ENCODE results near the gene PCDHB10.
"Not testable (repeated sequence)": the region's sequence is repeated elsewhere in the genome, so short reads cannot be mapped to it uniquely, and the experiment has no call there.

The PCDHB10 gene

DNA sequence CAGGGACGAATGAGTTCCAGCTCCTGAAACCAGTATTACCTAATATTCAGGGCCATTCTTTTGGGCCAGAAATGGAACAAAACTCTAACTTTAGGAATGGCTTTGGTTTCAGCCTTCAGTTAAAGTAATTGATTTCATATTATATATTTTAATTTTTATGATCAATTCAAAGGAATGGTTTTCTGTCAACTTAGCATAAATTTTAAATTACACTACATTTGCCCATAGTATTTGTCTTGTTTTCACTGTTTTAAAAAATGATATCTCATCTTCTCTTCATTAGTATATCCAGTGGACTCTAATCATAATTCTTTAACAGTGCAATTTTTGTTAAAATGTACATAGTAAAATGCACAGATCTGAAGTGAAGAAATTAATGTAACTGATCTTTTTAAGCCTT lies 11.8 kb upstream of the PCDHB10 start:
- H3K4me3 Mint-ChIP-seq = no peak overlapping the region
- H3K27me3 Mint-ChIP-seq (ENCODE audit: low read depth) = peaks cover 3% of the 10 kb centered on the region
- H3K9me3 Mint-ChIP-seq = peaks cover 40% of the 10 kb centered on the region
- no peaks in the 10 kb centered on the region for H3K4me1 Mint-ChIP-seq
- peaks cover 40% of the 10 kb centered on the region for H3K36me3 Mint-ChIP-seq (ENCODE audit: low read depth)
- no peak overlapping the region for H3K27ac Mint-ChIP-seq
- TF ChIP-seq CTCF (IDR thresholded peaks at IDR 0.05; ENCODE audit: unreplicated experiment in 3 of 3) = no peak

- H3K4me3 Mint-ChIP-seq = peak within 1 kb of the TSS; percentile 89 to 94 (median 91)
- TF ChIP-seq CTCF (IDR thresholded peaks at IDR 0.05; ENCODE audit: unreplicated experiment in 3 of 3) = peak; percentile 33 to 50 (median 35)
Measured at GRCh38 chr5:141182248-141182647, 9.9 kb upstream of the PCDHB10 start, which contains the start of gene PCDHB16. TSS of gene PCDHB16 (plus strand) at chr5:141182387. CDS start at chr5:141182560, 173 bp downstream.

GRCh38 chr5:141184117-141184855 lies 7.9 kb upstream of the PCDHB10 start:
- not testable (repeated sequence) for H3K4me3 Mint-ChIP-seq; H3K27ac Mint-ChIP-seq; H3K4me1 Mint-ChIP-seq; H3K27me3 Mint-ChIP-seq (ENCODE audit: low read depth)
- Mint-ChIP-seq H3K36me3 (ENCODE audit: low read depth) (peaks cover 72% of the 10 kb centered on the region), H3K9me3 (peaks cover 67% of the 10 kb centered on the region)

More at GRCh38 chr5:141182248-141182647, 9.9 kb upstream of the PCDHB10 start, which contains the start of gene PCDHB16:
- Mint-ChIP-seq H3K36me3 (ENCODE audit: low read depth) (peaks cover 57% of the 10 kb centered on the region), H3K27ac (peak within 1 kb of the TSS; percentile 90 to 99 (median 98)), H3K4me1 (no peaks in the 10 kb centered on the region), H3K27me3 (ENCODE audit: low read depth) (peaks cover 3% of the 10 kb centered on the region), H3K9me3 (peaks cover 55% of the 10 kb centered on the region)

- H3K4me1 Mint-ChIP-seq = no peaks in the 10 kb centered on the region
- H3K27me3 Mint-ChIP-seq (ENCODE audit: low read depth) = peaks cover 3% of the 10 kb centered on the region
- peaks cover 85% of the 10 kb centered on the region for H3K36me3 Mint-ChIP-seq (ENCODE audit: low read depth)
- peak within 1 kb of the TSS; percentile 71 to 83 (median 81) for H3K4me3 Mint-ChIP-seq
- peaks cover 67% of the 10 kb centered on the region for H3K9me3 Mint-ChIP-seq
- TF ChIP-seq CTCF (IDR thresholded peaks at IDR 0.05; ENCODE audit: unreplicated experiment in 3 of 3) = peak; percentile 13 to 40 (median 27)
- peak within 1 kb of the TSS; percentile 35 to 80 (median 77) for H3K27ac Mint-ChIP-seq
Measured at GRCh38 chr5:141186897-141187512, 5.1 kb upstream of the PCDHB10 start, which contains the start of gene PCDHB9. TSS of gene PCDHB9 (plus strand) at chr5:141187161. CDS start at chr5:141187319, 158 bp downstream.

GRCh38 chr5:141188682-141189081 lies 3.5 kb upstream of the PCDHB10 start:
- H3K9me3 Mint-ChIP-seq = peaks cover 66% of the 10 kb centered on the region
- H3K4me3 Mint-ChIP-seq; H3K27ac Mint-ChIP-seq; H3K27me3 Mint-ChIP-seq (ENCODE audit: low read depth); H3K4me1 Mint-ChIP-seq: not testable (repeated sequence)
- peaks cover 85% of the 10 kb centered on the region for H3K36me3 Mint-ChIP-seq (ENCODE audit: low read depth)

GRCh38 chr5:141189131-141189530 lies 3.0 kb upstream of the PCDHB10 start:
- H3K27me3 Mint-ChIP-seq (ENCODE audit: low read depth); H3K4me3 Mint-ChIP-seq; H3K27ac Mint-ChIP-seq; H3K4me1 Mint-ChIP-seq: not testable (repeated sequence)
- Mint-ChIP-seq H3K36me3 (ENCODE audit: low read depth) (peaks cover 84% of the 10 kb centered on the region), H3K9me3 (peaks cover 65% of the 10 kb centered on the region)

- Mint-ChIP-seq H3K36me3 (ENCODE audit: low read depth) (peaks cover 83% of the 10 kb centered on the region), H3K9me3 (peaks cover 67% of the 10 kb centered on the region)
- not testable (repeated sequence) for H3K4me3 Mint-ChIP-seq; H3K4me1 Mint-ChIP-seq; H3K27me3 Mint-ChIP-seq (ENCODE audit: low read depth); H3K27ac Mint-ChIP-seq
Measured at GRCh38 chr5:141194332-141194731, 2.2 kb downstream of the PCDHB10 start.

- Mint-ChIP-seq H3K4me1 (no peaks in the 10 kb centered on the region), H3K4me3 (no peak overlapping the region), H3K36me3 (ENCODE audit: low read depth) (peaks cover 82% of the 10 kb centered on the region), H3K9me3 (peaks cover 78% of the 10 kb centered on the region), H3K27ac (no peak overlapping the region), H3K27me3 (ENCODE audit: low read depth) (no peaks in the 10 kb centered on the region)
- TF ChIP-seq CTCF (IDR thresholded peaks at IDR 0.05; ENCODE audit: unreplicated experiment in 3 of 3) = no peak
Measured at GRCh38 chr5:141196363-141196762, 4.2 kb downstream of the PCDHB10 start.

Data from nephron (organoid).